ENCODE data around the gene ERBB2. TPM values are rescaled to one million over a fixed set of nuclear protein-coding genes. Genes with fewer than 3 reads are reported as not detected.
"Not testable (repeated sequence)": the region's sequence is repeated elsewhere in the genome, so short reads cannot be mapped to it uniquely, and the experiment has no call there.

ERBB2 gene
- polyA plus RNA-seq, 3 donors, result 0.17 to 0.73 TPM; not detected in 1

DNA sequence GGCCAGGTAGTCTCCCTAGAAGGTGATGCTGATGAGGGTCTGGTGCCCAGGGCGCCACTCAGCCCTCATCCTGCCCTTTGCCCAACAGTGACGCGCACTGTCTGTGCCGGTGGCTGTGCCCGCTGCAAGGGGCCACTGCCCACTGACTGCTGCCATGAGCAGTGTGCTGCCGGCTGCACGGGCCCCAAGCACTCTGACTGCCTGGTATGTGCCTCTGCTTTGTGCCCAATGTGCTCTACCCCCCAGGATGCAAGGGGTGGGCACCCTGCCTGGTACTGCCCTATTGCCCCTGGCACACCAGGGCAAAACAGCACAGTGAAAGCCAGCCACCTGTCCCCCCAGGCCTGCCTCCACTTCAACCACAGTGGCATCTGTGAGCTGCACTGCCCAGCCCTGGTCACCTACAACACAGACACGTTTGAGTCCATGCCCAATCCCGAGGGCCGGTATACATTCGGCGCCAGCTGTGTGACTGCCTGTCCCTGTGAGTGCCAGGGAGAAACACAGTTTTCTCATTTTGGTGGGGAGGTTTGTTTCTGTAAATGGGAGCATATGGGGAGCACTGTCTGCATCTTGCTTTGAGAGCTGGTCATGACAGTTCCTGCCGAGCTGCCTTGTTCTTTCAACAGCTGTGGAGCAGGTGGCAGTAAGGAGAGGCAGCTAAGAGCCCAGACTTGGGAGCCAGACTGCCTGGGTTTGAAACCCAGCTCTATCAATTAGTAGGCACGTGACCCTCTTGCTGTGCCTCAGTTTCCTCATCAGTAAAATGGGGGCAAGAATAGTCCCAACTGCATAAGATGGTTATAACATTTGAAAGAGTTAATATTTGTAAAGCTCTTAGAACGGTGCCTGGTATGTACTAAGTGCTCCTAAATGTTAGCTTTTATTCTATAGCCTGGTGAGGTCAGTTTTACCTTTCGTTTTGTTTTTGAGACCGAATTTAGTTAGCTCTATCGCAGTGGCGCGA, 10.4 kb downstream of the ERBB2 start:
- Histone ChIP-seq H3K4me3 (replicated peaks in 1 of 3; ENCODE audit: low read depth in 2 of 3, low read length in 3 of 3) (no peak overlapping the region), H3K27me3 (ENCODE audit: control insufficient read depth in 2 of 2, insufficient read depth in 2 of 2, low read length in 2 of 2) (no peaks in the 10 kb centered on the region), H3K4me1 (ENCODE audit: control insufficient read depth in 1 of 2, insufficient read depth in 2 of 2, low read length in 2 of 2) (no peaks in the 10 kb centered on the region), H3K9ac (ENCODE audit: insufficient read depth, low read length, poor library complexity, severe bottlenecking) (no peak overlapping the region), H4K20me1 (ENCODE audit: insufficient read depth, low read length) (no peaks in the 10 kb centered on the region), H2AFZ (ENCODE audit: insufficient read depth, low read depth, low read length, poor library complexity, severe bottlenecking) (no peak overlapping the region), H3K79me2 (ENCODE audit: insufficient read depth, low read length) (no peaks in the 10 kb centered on the region), H3K27ac (ENCODE audit: low read depth in 1 of 2, low read length in 2 of 2) (no peak overlapping the region), H3K4me2 (replicated peaks; ENCODE audit: extremely low read depth, low read length, poor library complexity, severe bottlenecking) (no peak overlapping the region), H3K9me3 (replicated peaks in 1 of 2; ENCODE audit: control insufficient read depth in 1 of 2, insufficient read depth in 1 of 2, low read length in 2 of 2) (no peaks in the 10 kb centered on the region), H3K36me3 (replicated peaks in 1 of 2; ENCODE audit: control insufficient read depth in 1 of 2, insufficient read depth in 2 of 2, low read length in 2 of 2) (no peaks in the 10 kb centered on the region)
- DNase-seq, result no peak
- H3K4me1 Mint-ChIP-seq, result no peaks in the 10 kb centered on the region
- TF ChIP-seq, protein P1, sequence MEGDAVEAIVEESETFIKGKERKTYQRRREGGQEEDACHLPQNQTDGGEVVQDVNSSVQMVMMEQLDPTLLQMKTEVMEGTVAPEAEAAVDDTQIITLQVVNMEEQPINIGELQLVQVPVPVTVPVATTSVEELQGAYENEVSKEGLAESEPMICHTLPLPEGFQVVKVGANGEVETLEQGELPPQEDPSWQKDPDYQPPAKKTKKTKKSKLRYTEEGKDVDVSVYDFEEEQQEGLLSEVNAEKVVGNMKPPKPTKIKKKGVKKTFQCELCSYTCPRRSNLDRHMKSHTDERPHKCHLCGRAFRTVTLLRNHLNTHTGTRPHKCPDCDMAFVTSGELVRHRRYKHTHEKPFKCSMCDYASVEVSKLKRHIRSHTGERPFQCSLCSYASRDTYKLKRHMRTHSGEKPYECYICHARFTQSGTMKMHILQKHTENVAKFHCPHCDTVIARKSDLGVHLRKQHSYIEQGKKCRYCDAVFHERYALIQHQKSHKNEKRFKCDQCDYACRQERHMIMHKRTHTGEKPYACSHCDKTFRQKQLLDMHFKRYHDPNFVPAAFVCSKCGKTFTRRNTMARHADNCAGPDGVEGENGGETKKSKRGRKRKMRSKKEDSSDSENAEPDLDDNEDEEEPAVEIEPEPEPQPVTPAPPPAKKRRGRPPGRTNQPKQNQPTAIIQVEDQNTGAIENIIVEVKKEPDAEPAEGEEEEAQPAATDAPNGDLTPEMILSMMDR (IDR thresholded peaks at IDR 0.05), result no peak
- H3K4me3 Mint-ChIP-seq, result peak overlapping the region in 1 of 2 donors; percentile 27
- intact Hi-C loops (cut with micrococcal nuclease), result no loop called here
- H3K9me3 Mint-ChIP-seq, result no peaks in the 10 kb centered on the region
- H3K36me3 Mint-ChIP-seq, result no peaks in the 10 kb centered on the region
- WGBS (ENCODE audit: insufficient coverage), result 92% methylated on average over 18 of the region's 20 CpGs
- H3K27ac Mint-ChIP-seq, result no peak overlapping the region
- H3K27me3 Mint-ChIP-seq (ENCODE audit: low read depth in 3 of 3), result peaks cover 0 to 4% (median 2%) of the 10 kb centered on the region in 3 donors

DNA sequence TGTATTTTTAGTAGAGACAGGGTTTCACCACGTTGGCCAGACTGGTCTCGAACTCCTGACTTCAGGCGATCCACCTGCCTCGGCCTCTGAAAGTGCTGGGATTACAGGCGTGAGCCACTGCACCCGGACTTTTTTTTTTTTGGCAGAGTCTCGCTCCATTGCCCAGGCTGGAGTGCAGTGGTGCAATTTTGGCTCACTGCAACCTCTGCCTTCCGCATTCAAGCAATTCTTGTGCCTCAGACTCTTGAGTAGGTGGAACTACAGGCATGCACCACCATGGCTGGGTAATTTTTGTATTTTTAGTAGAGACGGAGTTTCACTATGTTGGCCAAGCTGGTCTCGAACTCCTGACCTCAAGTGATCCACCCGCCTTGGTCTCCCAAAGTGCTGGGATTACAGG, 11.2 kb downstream of the ERBB2 start:
- H3K9ac ChIP-seq (ENCODE audit: insufficient read depth, low read length, poor library complexity, severe bottlenecking); H3K9me3 Mint-ChIP-seq; H3K36me3 ChIP-seq (replicated peaks in 1 of 2; ENCODE audit: control insufficient read depth in 1 of 2, insufficient read depth in 2 of 2, low read length in 2 of 2); H3K4me2 ChIP-seq (replicated peaks; ENCODE audit: extremely low read depth, low read length, poor library complexity, severe bottlenecking); H4K20me1 ChIP-seq (ENCODE audit: insufficient read depth, low read length); H2AFZ ChIP-seq (ENCODE audit: insufficient read depth, low read depth, low read length, poor library complexity, severe bottlenecking); H3K4me1 Mint-ChIP-seq; H3K27me3 ChIP-seq (ENCODE audit: control insufficient read depth in 2 of 2, insufficient read depth in 2 of 2, low read length in 2 of 2); intact Hi-C loops (cut with micrococcal nuclease); H3K27ac ChIP-seq (ENCODE audit: low read depth in 1 of 2, low read length in 2 of 2); H3K4me3 Mint-ChIP-seq; H3K9me3 ChIP-seq (replicated peaks in 1 of 2; ENCODE audit: control insufficient read depth in 1 of 2, insufficient read depth in 1 of 2, low read length in 2 of 2); H3K4me3 ChIP-seq (replicated peaks in 1 of 3; ENCODE audit: low read depth in 2 of 3, low read length in 3 of 3); H3K4me1 ChIP-seq (ENCODE audit: control insufficient read depth in 1 of 2, insufficient read depth in 2 of 2, low read length in 2 of 2); H3K36me3 Mint-ChIP-seq; DNase-seq; H3K79me2 ChIP-seq (ENCODE audit: insufficient read depth, low read length); H3K27ac Mint-ChIP-seq; H3K27me3 Mint-ChIP-seq (ENCODE audit: low read depth in 3 of 3): not testable (repeated sequence)
- 96% methylated on average over 9 of the region's 11 CpGs for WGBS (ENCODE audit: insufficient coverage)

Measured in CD14-positive monocyte (primary cell).